Mesenchymal stem cell (in vitro differentiated cells and primary cell): Measurements from ENCODE around the gene ABCC4.

Experiments
- DNase-seq: peaks from one replicate; pipeline ENCODE4 v3.0.0-alpha.2; 2013
- H2AFZ ChIP-seq: one replicate; pipeline ENCODE4 v1.6.1; 2013; ENCODE audit warnings: low read depth, mild to moderate bottlenecking, control low read depth, inconsistent platforms, low read length, moderate library complexity
- H2AK5ac ChIP-seq: 2 replicates; pipeline ENCODE4 v1.6.1; 2013; ENCODE audit warnings: low read length, moderate library complexity, mild to moderate bottlenecking, inconsistent platforms; ENCODE audit not compliant: severe bottlenecking
- H2BK120ac ChIP-seq: one replicate; pipeline ENCODE4 v1.6.1; 2013; ENCODE audit warnings: low read depth, mild to moderate bottlenecking, inconsistent platforms, low read length, moderate library complexity
- H2BK12ac ChIP-seq, 2 experiments: one replicate each; pipeline ENCODE4 v1.6.1; 2013; ENCODE audit warnings: inconsistent platforms in 2 of 2, low read length in 2 of 2, mild to moderate bottlenecking in 2 of 2, moderate library complexity in 2 of 2, control low read depth in 1 of 2
- H2BK15ac ChIP-seq: one replicate; pipeline ENCODE4 v1.6.1; 2013; ENCODE audit warnings: mild to moderate bottlenecking, low read depth, inconsistent platforms; ENCODE audit not compliant: poor library complexity, severe bottlenecking
- H2BK5ac ChIP-seq: 2 replicates; pipeline ENCODE4 v1.6.1; 2013; ENCODE audit warnings: low read depth, mild to moderate bottlenecking, low read length, control low read depth, inconsistent platforms; ENCODE audit not compliant: poor library complexity, severe bottlenecking
- H3K14ac ChIP-seq, 2 experiments: one replicate each; pipeline ENCODE4 v1.6.1; 2013; ENCODE audit warnings: inconsistent platforms in 2 of 2, low read length in 2 of 2, control low read depth in 1 of 2, mild to moderate bottlenecking in 1 of 2, moderate library complexity in 1 of 2
- H3K18ac ChIP-seq, 2 experiments: one replicate each; pipeline ENCODE4 v1.6.1; 2013; ENCODE audit warnings: inconsistent platforms in 2 of 2, low read length in 2 of 2, control low read depth in 1 of 2, low read depth in 1 of 2, mild to moderate bottlenecking in 1 of 2
- H3K23ac ChIP-seq, 2 experiments: one replicate each; pipeline ENCODE4 v1.6.1; 2013; ENCODE audit warnings: inconsistent platforms in 2 of 2, low read length in 2 of 2, mild to moderate bottlenecking in 2 of 2, moderate library complexity in 2 of 2, control low read depth in 1 of 2
- H3K27ac ChIP-seq: 2 replicates; pipeline ENCODE4 v1.5.1; 2013; ENCODE audit warnings: mild to moderate bottlenecking, moderate library complexity, low read length, control low read depth, inconsistent platforms; ENCODE audit not compliant: poor library complexity, severe bottlenecking
- H3K27me3 ChIP-seq, 2 experiments: 2 replicates each; pipeline versions ENCODE4 v1.6.1 to v1.7.0; 2013; ENCODE audit warnings: low read length in 2 of 2, mild to moderate bottlenecking in 2 of 2, moderate library complexity in 2 of 2, control low read depth in 1 of 2, inconsistent platforms in 1 of 2; ENCODE audit not compliant: control insufficient read depth in 1 of 2, insufficient read depth in 1 of 2
- H3K36me3 ChIP-seq, 2 experiments: 2 replicates each; pipeline versions ENCODE4 v1.6.1 to v1.7.0; 2013; ENCODE audit warnings: low read length in 2 of 2, control low read depth in 1 of 2, inconsistent platforms in 1 of 2, low read depth in 1 of 2, mild to moderate bottlenecking in 1 of 2; ENCODE audit not compliant: insufficient read depth in 2 of 2, control insufficient read depth in 1 of 2
- H3K4ac ChIP-seq, 2 experiments: one replicate each; pipeline ENCODE4 v1.6.1; 2013; ENCODE audit warnings: inconsistent platforms in 2 of 2, low read length in 2 of 2, mild to moderate bottlenecking in 2 of 2, moderate library complexity in 2 of 2, control low read depth in 1 of 2, low read depth in 1 of 2
- H3K4me1 ChIP-seq: 2 replicates; pipeline ENCODE4 v1.6.1; 2013; ENCODE audit warnings: low read depth, low read length, control low read depth; ENCODE audit not compliant: control insufficient read depth, insufficient read depth
- H3K4me2 ChIP-seq: 2 replicates; pipeline ENCODE4 v1.6.1; 2013; ENCODE audit warnings: low read length, mild to moderate bottlenecking, inconsistent platforms; ENCODE audit not compliant: poor library complexity, severe bottlenecking
- H3K4me3 ChIP-seq, 2 experiments: 2 replicates each; pipeline versions ENCODE4 v1.5.1 to v1.7.0; 2013; ENCODE audit warnings: low read length in 2 of 2, mild to moderate bottlenecking in 2 of 2, control low read depth in 1 of 2, low read depth in 1 of 2; ENCODE audit not compliant: insufficient read depth in 1 of 2
- H3K79me1 ChIP-seq: replicated peaks from 2 replicates; pipeline ENCODE4 v1.6.1; 2013; ENCODE audit warnings: mild to moderate bottlenecking, control low read depth, low read length, inconsistent platforms; ENCODE audit not compliant: poor library complexity, severe bottlenecking
- H3K9ac ChIP-seq: 2 replicates; pipeline ENCODE4 v1.7.0; 2013; ENCODE audit warnings: mild to moderate bottlenecking, low read length, moderate library complexity
- H3K9me3 ChIP-seq: 2 replicates; pipeline ENCODE4 v1.7.0; 2013; ENCODE audit warnings: mild to moderate bottlenecking, low read length; ENCODE audit not compliant: control insufficient read depth
- H4K8ac ChIP-seq: one replicate; pipeline ENCODE4 v1.6.1; 2013; ENCODE audit warnings: inconsistent platforms, mild to moderate bottlenecking, low read length, moderate library complexity
- H4K91ac ChIP-seq: one replicate; pipeline ENCODE4 v1.6.1; 2013; ENCODE audit warnings: mild to moderate bottlenecking, low read length, inconsistent platforms
- WGBS: methylation state at CpG from one replicate; pipeline ENCODE4 v1.1.7; 2013; ENCODE audit warnings: mixed read lengths; 5-methylcytosine and 5-hydroxymethylcytosine counted together

ABCC4 gene

GRCh38 chr13:95216182-95216581 lies 85.1 kb downstream of the ABCC4 start:
- Histone ChIP-seq H3K4me2 (no peak overlapping the region), H3K18ac (no peak overlapping the region), H3K27ac (no peak overlapping the region), H3K4me3 (no peak overlapping the region), H3K14ac (no peak overlapping the region), H3K9ac (no peak overlapping the region), H2BK120ac (no peak overlapping the region), H3K23ac (no peak overlapping the region), H4K8ac (no peak overlapping the region), H2BK12ac (no peak overlapping the region), H2AK5ac (no peak overlapping the region), H3K4ac (no peak overlapping the region), H3K36me3 (peaks cover 4 to 21% of the 10 kb centered on the region in 2 experiments), H4K91ac (no peak overlapping the region), H2BK15ac (no peak overlapping the region), H3K27me3 (no peaks in the 10 kb centered on the region), H3K79me1 (peaks cover 26% of the 10 kb centered on the region), H3K9me3 (no peaks in the 10 kb centered on the region), H3K4me1 (peaks cover 5% of the 10 kb centered on the region), H2AFZ (no peak overlapping the region), H2BK5ac (no peak overlapping the region)
- 100% methylated on average over 3 of the region's 3 CpGs for WGBS
- no peak for DNase-seq

GRCh38 chr13:95212983-95213850 lies 88.0 kb downstream of the ABCC4 start:
- no peaks in the 10 kb centered on the region for H3K9me3 ChIP-seq
- no peak overlapping the region for H2BK5ac ChIP-seq
- H3K4me2 ChIP-seq, result no peak overlapping the region
- H2BK15ac ChIP-seq, result no peak overlapping the region
- no peak overlapping the region for H4K91ac ChIP-seq
- no peak for DNase-seq
- H3K4ac ChIP-seq, result no peak overlapping the region
- H3K4me1 ChIP-seq, result peaks cover 4% of the 10 kb centered on the region
- H2BK120ac ChIP-seq, result no peak overlapping the region
- H3K36me3 ChIP-seq, result peaks cover 22 to 34% of the 10 kb centered on the region in 2 experiments
- no peak overlapping the region for H3K9ac ChIP-seq
- peak overlapping the region; percentile 38 for H3K27ac ChIP-seq
- H3K14ac ChIP-seq, result peak overlapping the region in 1 of 2 experiments; percentile 48
- H4K8ac ChIP-seq, result no peak overlapping the region
- H3K79me1 ChIP-seq, result peaks cover 35% of the 10 kb centered on the region
- H3K23ac ChIP-seq, result no peak overlapping the region
- H3K4me3 ChIP-seq, result no peak overlapping the region
- no peak overlapping the region for H2AK5ac ChIP-seq
- H2AFZ ChIP-seq, result no peak overlapping the region
- H3K18ac ChIP-seq, result peak overlapping the region; percentile 43 to 76
- 91% methylated on average over 11 of the region's 11 CpGs for WGBS
- peak overlapping the region in 1 of 2 experiments; percentile 39 for H2BK12ac ChIP-seq
- no peaks in the 10 kb centered on the region for H3K27me3 ChIP-seq

- H3K79me1 ChIP-seq, result peaks cover 52% of the 10 kb centered on the region
- no peak overlapping the region for H2AK5ac ChIP-seq
- peaks cover 45 to 49% of the 10 kb centered on the region in 2 experiments for H3K36me3 ChIP-seq
- no peak overlapping the region for H3K14ac ChIP-seq
- H2BK12ac ChIP-seq, result no peak overlapping the region
- H4K91ac ChIP-seq, result no peak overlapping the region
- no peak overlapping the region for H3K27ac ChIP-seq
- no peak overlapping the region for H2AFZ ChIP-seq
- no peak overlapping the region for H2BK120ac ChIP-seq
- no peak overlapping the region for H2BK15ac ChIP-seq
- no peaks in the 10 kb centered on the region for H3K27me3 ChIP-seq
- H3K4ac ChIP-seq, result no peak overlapping the region
- no peak overlapping the region for H2BK5ac ChIP-seq
- H3K9me3 ChIP-seq, result no peaks in the 10 kb centered on the region
- H3K18ac ChIP-seq, result no peak overlapping the region
- peaks cover 7% of the 10 kb centered on the region for H3K4me1 ChIP-seq
- DNase-seq, result no peak
- no peak overlapping the region for H3K4me3 ChIP-seq
- no peak overlapping the region for H3K23ac ChIP-seq
- H4K8ac ChIP-seq, result no peak overlapping the region
- no peak overlapping the region for H3K4me2 ChIP-seq
- H3K9ac ChIP-seq, result no peak overlapping the region
- 87% methylated on average over 1 of the region's 1 CpG for WGBS
These were observed 92.1 kb downstream of the ABCC4 start for GRCh38 chr13:95209109-95209508.

- no peak overlapping the region for H2AFZ ChIP-seq
- no peak overlapping the region for H4K8ac ChIP-seq
- H2BK120ac ChIP-seq, result no peak overlapping the region
- no peak overlapping the region for H4K91ac ChIP-seq
- 63% methylated on average over 9 of the region's 12 CpGs for WGBS
- no peak for DNase-seq
- H2AK5ac ChIP-seq, result no peak overlapping the region
- peaks cover 4% of the 10 kb centered on the region for H3K4me1 ChIP-seq
- H2BK12ac ChIP-seq, result no peak overlapping the region
- no peak overlapping the region for H3K4ac ChIP-seq
- no peak overlapping the region for H2BK5ac ChIP-seq
- peaks cover 58% of the 10 kb centered on the region for H3K79me1 ChIP-seq
- H3K9me3 ChIP-seq, result no peaks in the 10 kb centered on the region
- peak overlapping the region in 1 of 2 experiments; percentile 78 for H3K23ac ChIP-seq
- H3K14ac ChIP-seq, result no peak overlapping the region
- H3K27ac ChIP-seq, result peak overlapping the region; percentile 16
- H3K27me3 ChIP-seq, result no peaks in the 10 kb centered on the region
- no peak overlapping the region for H3K18ac ChIP-seq
- no peak overlapping the region for H3K4me3 ChIP-seq
- H3K4me2 ChIP-seq, result no peak overlapping the region
- no peak overlapping the region for H3K9ac ChIP-seq
- peaks cover 48 to 55% of the 10 kb centered on the region in 2 experiments for H3K36me3 ChIP-seq
- no peak overlapping the region for H2BK15ac ChIP-seq
These were observed 93.4 kb downstream of the ABCC4 start for GRCh38 chr13:95207769-95208366.
